ENCODE results near the gene FCGR3A.
A peak's percentile ranks its signal among the peaks of the same experiment; 100 is the strongest.
"Not testable (repeated sequence)": the region's sequence is repeated elsewhere in the genome, so short reads cannot be mapped to it uniquely, and the experiment has no call there.

Gene FCGR3A

DNA sequence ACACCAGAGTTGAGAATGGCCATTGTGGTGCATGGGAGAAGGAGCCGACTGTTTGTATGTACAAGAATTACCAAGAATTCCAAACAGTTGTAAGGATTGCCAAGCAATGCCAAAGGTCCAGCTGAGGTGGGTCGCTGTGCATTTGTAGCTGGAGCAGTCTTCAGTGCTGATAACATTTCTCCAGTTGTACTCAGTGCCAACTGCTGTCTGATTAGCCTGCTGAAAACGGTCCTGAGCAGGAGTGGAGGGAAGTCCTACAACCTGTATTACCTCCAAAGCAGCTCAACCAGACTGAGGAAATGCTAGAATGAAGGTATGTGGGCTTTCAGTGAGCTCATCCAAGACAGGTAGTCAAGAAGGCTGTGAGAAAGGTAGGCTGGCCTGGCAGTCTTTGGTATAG is 6.5 kb upstream of the FCGR3A start:
- DNase-seq (ENCODE audit: low spot score): not testable (repeated sequence)

DNA sequence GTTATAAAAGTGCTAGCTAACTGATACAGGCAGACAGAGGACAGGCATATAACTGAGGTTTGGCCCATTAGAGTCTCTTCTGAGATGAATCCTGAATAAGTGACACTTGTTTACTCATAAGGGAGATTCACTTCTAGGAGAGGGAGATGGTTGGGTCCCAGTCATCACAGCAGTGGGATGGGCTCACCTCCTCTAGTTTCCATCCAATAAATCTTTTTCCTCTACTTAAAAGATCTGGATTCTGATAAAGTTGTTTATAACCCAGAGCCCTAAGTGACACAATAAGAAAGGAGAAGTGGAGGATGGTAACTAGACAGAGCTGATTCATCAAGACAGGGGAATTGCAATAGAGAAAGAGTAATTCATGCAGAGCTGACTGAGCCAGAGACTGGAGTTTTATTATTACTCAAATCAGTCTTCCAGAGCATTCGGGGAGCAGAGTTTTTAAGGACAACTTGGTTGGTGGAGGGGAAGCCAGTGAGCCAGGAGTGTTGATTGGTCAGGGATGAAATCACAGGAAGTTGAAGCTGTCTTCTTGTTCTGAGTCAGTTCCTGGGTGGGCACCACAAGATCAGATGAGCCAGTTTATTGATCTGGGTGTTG is 5.3 kb upstream of the FCGR3A start:
- DNase-seq (ENCODE audit: low spot score): not testable (repeated sequence)

DNA sequence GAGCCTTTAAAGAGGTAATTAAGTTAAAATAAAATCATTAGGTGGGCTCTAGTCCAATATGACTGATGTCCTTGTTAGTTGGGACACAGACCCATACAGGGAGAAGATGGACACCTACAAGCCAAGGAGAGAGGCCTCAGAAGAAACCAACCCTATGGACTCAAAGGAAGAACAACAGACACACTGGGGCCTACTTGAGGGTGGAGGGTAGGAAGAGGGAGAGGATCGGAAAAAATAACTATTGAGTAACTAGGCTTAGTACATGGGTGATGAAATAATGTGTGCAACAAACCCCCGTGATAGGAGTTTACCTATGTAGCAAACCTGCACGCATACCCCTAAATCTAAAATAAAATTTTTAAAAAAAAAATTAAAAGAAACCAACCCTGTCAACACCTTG is 4.7 kb upstream of the FCGR3A start:
- DNase-seq (ENCODE audit: low spot score): not testable (repeated sequence)

DNA sequence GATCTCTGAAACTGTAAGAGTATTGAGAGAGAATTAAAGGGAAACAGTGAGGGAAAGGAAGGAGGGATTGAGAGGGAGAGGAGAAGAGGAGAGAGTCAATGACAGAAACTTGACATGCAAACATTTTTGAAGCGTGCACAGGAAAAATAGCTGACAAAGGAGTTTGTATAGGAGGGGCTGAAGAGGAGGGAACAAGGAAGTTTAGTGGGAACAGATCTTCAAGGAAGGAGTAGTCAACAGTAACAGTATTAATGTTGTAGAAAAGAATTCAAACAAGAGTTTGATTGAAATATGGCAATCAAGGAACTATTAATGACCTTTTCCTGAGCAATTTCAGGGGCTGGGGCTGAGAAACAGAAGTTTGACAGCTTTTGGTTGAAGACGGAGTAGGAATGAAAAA is 4.0 kb upstream of the FCGR3A start:
- DNase-seq (ENCODE audit: low spot score): not testable (repeated sequence)

DNA sequence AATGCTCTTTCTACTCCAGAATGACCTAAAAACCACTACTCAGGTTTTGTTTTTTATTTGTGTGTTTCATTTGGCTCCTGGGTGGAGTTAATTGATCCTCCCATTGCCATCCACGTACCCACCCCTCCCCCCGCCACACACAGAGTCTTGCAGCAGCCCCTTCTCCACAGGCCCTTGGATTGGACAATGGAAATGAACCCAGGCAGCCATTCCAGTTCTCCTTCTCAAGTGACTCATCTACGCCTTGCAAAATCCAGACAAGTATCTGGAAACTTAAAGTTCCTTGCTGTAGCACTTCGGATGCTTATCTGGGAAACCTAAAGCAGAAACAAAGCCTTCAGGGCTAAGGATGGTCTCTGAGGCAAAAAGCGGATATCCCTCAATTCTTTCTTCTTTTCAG is 1.3 kb upstream of the FCGR3A start:
- DNase-seq (ENCODE audit: low spot score): not testable (repeated sequence)

DNA sequence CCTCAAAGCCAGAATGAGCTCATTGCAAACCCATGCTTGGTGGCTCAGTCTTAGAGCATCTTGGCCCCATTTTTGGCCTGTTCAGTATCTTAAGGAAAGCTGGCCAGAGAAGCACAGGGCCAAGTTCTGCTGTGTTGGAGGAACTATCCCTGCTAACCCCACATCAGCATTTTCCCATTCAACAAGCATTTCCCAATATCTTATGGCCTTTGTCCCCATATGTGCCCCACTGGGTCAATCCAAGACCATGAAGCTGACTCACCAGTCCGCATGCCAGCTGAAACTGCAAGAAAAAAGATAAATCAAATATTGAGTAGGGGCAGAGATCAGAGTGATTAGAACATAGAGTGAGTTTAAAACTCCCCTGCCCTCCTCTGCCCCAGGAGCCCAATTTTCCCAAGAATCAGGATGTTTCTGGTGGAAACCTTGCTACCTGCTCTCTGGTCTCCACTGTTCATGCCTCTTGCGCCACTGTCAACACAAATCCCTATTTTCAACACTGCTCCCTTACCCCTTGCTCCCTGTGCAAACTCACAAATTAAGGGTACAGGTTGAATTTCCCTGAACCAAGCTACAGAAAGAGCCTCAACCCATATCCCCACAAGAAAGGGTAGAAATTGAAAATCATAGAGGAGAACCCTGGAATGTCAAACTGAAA is 740 bp downstream of the FCGR3A start:
- not testable (repeated sequence) for DNase-seq (ENCODE audit: low spot score)

DNA sequence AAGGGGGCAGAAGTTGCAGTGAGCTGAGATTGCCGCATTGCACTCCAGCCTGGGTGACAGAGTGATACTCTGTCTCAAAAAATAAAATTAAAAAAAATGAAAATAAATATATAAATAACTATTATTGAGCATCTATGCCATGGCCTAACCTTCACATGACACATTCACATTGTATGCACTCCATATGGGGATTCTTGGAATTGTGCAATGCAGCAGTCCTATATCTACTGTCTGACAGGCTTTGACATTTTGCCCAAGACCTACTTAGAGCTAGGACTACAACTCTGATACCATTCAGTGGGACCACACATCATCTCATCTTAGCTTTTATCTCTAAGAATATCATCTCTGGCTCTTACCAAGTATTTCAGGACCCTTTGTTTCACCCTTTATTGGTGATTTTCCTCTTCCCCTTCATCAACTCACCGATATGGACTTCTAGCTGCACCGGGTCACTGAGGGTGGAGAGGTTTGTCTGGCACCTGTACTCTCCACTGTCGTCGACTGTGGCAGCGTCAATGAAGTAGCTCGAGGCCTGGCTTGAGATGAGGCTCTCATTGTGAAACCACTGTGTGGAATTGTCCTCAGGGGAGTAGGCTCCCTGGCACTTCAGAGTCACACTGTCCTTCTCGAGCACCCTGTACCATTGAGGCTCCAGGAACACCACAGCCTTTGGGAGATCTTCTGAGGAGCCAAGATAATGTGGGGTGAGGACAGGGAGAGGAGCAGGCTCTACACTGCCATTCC is 1.4 kb downstream of the FCGR3A start:
- not testable (repeated sequence) for DNase-seq (ENCODE audit: low spot score)

DNA sequence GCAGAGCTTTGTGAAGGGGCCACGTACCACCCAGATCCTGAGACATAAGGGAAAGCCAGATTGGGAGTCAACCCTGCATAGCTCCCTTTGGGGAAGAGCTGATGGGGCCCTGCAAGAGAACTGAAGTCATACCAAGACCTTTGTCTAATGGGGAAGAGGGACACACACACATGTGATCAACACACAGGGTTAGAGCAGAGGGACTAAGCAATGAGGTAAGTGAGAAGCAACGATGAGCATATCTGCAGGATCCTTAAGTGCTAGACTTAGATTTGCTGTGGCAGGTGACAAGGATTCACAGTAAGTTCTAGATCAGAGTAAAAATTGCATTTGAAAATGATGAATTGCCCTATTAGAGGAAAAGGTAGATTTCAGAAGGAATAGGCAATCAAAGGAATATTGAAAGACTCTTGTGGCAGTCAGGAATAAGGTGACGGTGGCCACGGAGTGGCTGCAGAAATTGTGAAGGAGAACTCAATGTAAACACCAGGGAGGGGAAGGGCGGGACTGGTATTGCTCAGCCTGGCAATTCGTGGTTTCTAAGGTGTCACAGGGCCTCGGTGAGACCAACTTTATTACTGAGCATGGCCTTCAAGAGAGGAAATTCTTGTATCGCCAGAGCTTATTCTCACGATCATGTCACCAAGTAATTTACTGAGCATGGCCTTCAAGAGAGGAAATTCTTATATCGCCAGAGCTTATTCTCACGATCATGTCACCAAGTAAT is 4.5 kb downstream of the FCGR3A start:
- DNase-seq (ENCODE audit: low spot score): not testable (repeated sequence)

DNA sequence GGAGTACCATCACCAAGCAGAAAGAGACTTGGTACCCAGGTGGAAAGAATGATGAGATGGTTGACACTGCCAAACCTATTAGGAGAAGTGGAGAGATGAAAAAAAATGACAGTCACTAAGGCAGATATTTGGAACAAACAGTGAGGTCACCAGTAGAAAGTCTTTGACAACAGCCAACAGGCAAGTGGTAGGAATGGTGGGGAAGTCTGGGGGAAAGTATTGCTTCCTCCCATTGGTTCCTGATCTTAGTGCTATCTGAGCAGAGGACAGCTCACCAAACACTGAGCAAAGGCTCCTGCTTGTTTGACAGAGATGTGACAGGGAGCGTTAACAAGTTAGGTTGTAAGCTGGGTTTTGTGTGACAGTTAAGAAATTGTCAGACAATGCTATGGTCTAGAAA is 6.5 kb downstream of the FCGR3A start:
- DNase-seq (ENCODE audit: low spot score): not testable (repeated sequence)

DNA sequence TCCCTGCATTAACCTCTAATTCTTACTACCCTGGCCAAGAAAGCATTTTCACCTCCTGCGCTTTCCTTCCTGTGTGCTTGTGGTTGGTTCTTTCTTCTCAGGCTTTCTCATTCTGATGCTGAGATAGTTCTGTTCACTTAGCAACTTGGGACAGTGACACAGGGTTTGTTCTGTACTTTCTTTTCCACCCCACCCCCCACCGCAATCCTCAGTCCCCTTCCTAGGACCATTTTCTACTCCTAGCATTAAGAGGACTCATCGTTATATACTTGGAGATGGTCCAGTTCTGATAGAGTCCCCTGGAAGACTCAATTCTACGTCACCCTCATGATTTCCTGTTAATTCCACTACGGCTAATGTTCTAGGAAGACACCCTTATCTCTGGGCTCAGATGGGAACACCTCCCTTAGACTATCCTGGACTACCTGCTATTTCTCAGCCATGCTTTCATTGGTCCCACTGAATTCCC is 7.5 kb downstream of the FCGR3A start:
- DNase-seq (ENCODE audit: low spot score): not testable (repeated sequence)

DNA sequence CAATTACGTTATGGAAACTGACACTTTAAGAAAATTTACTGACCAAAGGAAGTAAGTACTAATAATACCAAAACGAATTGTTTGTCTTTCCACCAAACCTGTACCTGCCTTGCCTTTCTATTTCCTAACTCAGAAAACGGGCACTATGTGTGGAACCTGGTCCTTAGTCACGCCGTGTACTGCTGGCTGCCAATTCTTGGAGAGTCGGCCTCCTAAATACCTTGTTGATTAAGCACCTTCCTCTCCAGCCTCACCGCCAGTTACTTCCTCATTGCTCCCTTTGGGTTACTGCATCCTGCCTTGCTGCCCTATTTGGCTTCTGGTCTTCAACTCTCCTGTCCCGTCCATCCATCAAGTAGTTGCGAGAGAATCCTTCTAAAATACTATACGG is 9.1 kb downstream of the FCGR3A start:
- not testable (repeated sequence) for DNase-seq (ENCODE audit: low spot score)

DNA sequence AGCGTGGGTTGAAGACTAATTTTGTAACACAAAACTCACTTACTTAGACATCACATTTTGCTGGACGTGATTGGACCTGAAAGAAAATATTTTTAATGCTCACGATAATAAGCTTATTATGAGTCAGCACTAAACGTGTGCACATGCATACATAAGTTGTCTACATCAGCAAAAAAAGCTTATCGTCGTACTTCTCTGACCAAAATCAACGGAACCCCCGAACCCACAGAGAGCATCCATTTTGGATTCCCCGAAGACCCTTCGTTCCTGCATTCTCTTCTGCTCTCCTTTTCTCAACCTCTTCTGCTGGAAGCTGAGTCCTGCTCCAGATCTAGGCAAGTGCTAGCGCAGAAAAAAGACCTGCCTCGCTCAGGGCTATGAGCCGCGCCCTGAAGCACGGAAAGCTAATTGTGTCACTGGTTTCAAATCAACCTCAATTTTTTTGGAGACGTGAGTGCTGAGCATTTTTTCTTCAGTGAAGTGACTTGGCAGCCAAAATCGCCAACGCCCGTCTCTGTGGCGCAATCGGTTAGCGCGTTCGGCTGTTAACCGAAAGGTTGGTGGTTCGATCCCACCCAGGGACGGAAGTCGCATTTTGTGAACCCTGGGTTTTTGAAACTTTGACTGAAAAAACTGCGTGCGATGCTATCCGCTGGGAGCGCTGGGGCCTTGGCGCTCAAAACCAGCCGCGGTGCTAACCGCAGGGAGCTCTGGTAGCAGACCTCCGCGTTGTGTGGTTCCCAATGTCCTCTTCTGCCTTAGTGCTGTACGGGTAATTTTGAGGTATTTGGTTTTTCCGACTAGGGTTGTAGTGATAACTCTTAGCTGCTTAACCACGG is 9.7 kb downstream of the FCGR3A start:
- peak; percentile 63 for DNase-seq (ENCODE audit: low spot score)

DNA sequence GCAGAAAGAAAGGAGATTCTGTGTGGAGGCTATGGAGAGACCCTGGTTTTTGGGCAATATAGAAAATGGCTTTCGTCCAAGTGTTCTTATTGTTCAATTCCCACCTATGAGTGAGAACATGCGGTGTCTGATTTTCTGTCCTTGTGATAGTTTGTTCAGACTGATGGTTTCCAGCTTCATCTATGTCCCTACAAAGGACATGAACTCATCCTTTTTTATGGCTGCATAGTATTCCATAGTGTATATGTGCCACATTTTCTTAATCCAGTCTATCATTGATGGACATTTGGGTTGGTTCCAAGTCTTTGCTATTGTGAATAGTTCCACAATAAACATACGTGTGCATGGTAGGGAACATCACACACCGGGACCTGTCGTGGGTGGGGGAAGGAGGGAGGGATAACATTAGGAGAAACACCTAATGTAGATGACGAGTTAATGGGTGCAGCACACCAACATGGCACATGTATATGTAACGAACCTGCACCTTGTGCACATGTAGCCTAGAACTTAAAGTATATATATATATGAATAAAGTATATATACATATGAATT is 10.6 kb downstream of the FCGR3A start:
- not testable (repeated sequence) for DNase-seq (ENCODE audit: low spot score)

DNA sequence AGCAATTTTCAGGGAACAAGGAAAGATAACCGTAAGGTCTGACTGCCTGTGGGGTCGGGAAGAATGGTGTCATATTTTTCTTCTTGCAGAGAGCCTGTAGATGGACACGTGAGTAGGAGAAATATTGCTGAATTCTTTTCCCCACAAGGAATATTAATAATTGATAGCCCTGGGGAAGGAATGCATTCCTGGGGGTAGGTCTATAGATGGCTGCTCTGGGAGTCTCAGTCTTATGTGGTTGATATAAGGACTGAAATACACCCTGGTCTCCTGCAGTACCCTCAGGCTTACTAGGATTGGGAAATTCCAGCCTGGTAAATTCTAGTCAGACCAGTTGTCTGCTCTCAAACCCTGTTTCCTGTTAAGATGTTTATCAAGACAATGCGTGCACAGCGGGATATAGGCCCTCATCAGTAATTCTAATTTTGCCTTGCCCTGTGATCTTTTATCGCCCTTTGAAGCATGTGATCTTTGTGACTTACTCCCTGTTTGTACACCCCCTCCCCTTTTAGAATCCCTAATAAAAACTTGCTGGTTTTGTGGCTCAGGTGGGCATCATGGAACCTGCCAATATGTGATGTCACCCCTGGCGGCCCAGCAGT is 12.4 kb downstream of the FCGR3A start:
- DNase-seq (ENCODE audit: low spot score): not testable (repeated sequence)

DNA sequence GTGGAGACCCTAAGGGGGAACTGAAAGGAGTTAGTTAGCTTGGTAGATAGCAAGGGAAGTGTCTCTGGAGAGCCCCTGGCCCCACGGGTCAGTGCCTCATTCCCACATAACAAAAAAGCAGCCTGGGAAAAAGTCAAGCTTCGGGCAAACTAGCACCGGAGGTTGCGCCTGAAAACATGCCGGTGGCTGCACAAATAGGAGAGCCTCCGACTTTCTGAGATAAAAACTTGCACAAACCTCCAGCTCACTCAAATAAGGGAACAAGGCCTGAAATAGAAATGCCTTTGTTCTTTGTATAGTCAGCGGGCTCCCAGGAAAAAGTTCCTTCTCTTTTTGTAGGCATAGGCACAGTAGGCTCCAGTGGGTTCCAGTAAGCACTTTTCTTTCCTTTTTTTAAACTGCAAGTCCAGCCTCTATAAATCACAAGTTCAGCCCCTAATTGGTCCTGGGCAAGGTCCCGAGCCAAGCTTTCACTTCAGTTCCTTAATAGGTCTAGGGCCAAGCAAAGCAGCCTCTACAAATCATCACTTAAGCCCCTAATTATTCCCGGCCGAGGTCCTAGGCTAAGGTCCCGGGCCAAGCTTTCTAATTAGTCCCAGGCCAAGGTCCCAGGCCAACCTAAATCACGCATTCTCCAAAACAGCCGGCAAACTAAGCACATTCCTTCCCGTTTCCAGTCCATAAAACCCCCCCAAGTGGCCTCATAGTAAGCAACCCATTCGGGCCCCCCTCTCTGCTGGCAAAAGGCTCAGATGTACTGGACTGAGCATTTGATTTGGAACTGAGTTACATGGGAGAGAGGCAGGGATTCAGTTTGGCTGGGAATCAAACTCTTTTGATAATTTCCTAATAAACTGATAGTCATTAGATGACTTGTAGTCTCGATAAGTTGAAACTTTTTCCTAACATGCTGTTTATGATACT is 16.7 kb downstream of the FCGR3A start:
- DNase-seq (ENCODE audit: low spot score): not testable (repeated sequence)

DNA sequence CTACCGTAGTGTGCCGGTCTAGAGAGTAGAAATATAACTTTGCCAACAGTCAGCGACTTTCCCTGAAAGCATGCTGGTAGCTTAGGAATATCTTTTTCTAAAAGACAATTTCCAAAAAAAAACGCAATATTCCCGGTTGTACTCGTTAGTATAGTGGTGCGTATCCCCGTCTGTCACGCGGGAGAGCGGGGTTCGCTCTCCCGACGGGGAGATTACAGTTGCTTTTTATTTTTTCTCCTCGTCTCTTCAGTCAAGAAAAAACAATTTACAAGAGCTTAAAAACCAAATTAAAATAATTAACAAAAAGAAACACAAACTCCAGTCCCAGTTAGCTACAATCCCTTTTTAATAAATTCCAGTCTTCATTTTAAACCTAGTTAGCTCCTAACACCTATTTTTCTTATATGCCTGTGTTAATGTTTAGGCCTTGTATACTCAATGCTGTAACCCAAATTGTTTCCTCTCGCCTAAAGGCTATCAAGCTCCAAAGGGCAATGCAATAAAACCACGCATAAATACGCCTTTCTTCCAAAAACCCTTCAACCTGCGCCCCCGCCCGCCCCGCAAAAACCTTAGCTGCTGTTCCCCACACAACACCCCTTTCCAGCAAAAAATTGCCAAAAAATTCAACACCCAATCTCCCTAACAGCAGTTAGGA is 17.5 kb downstream of the FCGR3A start:
- peak; percentile 11 for DNase-seq (ENCODE audit: low spot score)

DNA sequence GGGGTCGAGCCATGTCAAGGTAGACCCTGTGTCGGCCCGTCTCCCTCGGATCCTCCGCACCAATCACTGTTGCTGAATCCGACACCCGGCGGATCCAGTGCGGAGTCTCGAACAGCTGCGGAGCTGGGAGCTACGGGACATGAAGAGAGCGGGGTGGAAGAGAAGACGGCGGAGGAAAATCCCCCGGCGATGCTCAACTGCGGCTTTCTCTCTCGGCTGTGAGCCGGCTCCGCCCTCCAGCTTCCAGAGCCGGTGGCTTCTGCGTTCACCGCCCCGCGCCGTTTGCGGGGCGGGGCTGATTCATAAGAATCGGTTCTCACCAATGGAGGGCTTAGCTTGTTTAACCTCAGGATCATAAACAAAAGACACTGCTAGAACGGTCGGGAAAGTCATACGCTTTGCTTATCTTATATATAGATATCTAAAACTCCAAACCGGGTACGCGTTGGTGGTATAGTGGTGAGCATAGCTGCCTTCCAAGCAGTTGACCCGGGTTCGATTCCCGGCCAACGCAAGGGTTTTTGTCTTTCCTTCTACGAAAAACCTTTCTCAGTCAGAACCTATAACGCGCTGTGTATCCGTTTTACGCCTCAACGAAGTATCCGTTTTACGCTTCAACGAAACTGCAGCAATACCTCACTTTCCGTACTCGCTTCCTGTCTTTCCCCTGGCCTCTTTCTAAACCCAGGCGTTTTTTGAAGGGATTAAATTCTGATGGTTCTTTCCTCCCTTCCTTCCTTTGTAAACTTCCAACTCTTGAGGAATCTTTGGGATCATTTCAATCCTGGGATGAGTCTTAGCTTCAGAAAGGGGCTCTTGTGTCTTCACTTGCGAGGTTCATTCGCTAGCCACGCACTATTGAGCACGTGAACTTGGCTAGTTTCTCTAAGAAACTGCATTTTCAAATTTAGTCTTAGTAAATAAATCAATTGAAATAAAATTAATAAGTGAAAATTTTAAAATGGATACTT is 18.7 kb downstream of the FCGR3A start:
- peak; percentile 72 for DNase-seq (ENCODE audit: low spot score)

DNA sequence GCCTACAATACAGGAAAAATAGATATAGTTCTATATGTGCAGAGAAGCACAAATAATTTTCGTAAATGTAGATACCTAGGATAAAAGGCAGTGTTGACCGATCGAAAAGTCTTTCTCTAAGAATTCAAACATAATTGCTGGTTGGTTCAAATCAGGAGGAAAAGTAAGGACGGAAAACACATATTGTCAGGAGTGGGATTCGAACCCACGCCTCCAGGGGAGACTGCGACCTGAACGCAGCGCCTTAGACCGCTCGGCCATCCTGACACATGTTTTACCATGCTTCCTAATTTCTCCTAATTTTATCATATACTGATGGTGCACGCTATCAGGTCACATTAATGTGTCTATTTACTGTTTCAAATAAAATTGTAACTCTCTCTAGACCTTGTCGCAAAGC is 19.5 kb downstream of the FCGR3A start:
- peak; percentile 35 for DNase-seq (ENCODE audit: low spot score)
